Measurements from ENCODE around the gene NANS.
A peak's percentile ranks its signal among the peaks of the same experiment; 100 is the strongest.

Gene NANS

GRCh38 chr9:98039607-98040017 is 16.9 kb upstream of the NANS start:
- DNase-seq: no peak

GRCh38 chr9:98040212-98040611 is 16.3 kb upstream of the NANS start:
- DNase-seq: no peak

- no peak for DNase-seq
Observed at GRCh38 chr9:98043915-98044314, 12.6 kb upstream of the NANS start.

DNA sequence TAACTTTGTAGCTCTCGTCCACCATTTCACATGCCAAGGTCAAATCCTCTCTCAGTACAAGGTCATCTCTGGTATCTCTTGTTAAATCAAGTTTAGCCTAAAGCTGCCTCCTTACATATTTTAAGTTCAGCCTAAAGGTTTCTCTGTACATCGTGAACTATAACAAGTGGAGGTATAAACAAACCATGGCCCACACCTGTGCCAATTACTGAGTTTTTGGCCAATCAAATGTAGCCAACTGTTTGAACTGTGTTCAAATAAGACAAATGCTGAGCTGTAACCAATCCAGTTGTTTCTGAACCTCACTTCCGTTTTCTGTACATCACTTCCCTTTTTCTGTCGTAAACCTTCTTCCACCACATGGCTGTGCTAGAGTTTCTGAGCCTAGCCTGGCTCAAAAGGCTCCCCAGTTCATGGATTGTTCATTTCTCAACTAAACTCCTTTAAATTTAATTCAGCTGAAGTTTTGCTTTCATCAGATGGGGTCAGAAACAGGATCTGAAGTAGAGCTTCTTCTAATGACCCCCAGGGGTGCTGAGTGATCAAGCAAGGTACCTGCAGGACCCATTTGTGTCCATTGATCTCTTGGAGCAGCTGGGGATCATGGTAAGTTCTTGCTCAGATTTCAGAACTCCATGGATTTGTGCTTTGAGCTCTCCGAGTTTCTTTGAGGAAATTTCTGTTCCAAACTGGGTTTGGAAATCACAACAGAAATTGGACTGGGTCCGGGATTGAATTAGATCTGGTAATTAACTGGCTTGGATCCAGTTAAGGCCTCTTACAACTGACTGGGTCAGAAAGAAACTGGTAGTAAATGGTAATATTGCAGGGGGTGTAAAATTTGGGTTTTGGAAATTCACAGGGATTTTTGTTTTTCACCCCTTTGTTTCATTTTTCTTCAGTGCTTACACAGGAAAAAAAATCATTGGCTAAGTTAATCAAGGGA is 11.0 kb upstream of the NANS start:
- no peak for DNase-seq

DNA sequence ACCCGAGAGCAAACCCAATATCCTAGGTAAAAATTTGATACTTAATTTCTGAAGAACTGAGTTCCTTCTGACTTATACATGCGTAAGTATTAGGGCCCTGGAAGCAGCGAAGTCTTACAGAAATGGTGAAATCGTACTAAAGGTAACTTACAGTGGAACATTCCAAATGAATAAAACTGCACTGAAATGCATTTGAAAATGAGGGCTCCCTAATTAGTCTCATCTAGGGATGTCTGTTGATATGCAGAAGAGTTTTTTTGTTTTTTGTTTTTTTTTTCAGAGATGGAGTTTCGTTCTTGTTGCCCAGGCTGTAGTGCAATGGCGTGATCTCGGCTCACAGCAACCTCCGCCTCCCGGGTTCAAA is 10.4 kb upstream of the NANS start:
- DNase-seq: no peak

DNA sequence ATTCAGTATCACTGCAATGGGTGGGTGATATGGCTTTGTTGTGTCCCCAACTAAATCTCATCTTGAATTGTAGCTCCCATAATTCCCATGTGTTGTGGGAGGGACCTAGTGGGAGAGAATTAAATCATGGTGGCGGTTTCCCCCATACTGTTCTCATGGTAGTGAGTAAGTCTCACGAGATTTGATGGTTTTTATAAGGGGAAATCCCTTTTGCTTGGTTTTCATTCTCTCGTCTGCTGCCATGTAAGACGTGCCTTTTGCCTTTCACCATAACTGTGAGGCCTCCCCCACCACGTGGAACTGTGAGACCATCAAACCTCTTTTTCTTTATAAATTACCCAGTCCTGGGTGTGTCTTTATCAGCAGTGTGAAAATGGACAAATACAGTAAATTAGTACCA is 9.5 kb upstream of the NANS start:
- DNase-seq: no peak

DNA sequence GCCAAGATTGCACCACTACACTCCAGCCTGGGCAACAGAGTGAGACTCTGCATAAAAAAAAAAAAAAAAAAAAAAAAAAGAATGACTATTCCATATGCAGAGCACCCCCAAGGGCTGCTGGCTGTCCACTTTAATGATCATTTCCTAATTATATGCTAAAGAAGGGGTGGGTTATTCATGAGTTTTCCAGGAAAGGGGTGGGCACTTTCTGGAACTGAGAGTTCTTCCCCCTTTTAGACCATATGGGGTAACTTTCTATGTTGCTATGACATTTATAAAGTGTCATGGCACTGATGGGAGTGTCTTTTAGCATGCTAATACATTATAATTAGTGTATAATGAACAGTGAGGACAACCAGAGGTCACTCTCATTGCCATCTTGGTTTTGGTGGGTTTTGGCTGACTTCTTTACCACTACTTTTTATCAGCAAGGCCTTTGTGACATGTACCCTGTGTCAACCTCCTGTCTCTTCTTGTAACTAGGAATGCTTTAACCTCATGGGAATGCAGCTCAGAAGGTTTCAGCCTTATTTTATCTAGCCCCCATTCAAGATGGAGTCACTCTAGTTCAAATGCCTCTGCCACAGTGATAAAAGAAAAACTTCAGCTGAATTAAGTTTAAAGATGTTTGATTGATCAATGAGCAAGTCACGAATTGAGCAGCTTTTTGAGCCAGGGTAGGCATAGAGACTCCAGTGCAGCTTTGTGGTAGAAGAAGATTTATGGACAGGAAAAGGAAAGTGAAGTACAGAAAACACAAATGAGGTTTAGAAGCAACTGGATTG is 7.1 kb upstream of the NANS start:
- DNase-seq: no peak

- no peak for DNase-seq
Observed at GRCh38 chr9:98050351-98050750, 6.2 kb upstream of the NANS start.

DNA sequence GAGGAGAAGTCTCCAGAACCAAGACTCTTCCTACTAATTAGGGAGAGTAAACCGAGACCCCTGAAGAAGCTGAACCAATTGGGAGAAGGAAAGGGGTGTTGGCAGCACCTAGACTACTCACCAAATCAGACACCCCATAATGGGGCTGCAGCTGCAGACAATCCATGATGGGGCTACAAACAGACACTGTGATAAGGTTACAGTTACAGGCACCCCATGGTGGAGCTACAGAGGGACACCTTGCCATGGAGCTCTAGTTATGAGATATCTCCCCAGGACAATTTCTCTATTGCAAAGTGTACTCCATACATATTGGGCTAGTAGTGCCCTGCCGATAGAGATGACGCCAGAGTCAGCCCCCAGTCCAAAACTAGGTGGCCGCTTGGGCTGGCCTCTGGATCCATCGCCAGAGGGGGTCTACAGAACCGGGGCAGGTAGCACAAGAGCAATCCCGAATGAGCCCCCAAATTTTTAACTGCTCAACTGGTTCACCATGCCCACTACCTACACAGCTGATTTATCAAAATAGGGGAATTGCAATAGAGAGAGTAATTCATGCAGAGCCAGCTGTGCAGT is 2.1 kb upstream of the NANS start:
- DNase-seq: no peak

- no peak for DNase-seq
Observed at GRCh38 chr9:98057138-98057799, 737 bp downstream of the NANS start.

DNA sequence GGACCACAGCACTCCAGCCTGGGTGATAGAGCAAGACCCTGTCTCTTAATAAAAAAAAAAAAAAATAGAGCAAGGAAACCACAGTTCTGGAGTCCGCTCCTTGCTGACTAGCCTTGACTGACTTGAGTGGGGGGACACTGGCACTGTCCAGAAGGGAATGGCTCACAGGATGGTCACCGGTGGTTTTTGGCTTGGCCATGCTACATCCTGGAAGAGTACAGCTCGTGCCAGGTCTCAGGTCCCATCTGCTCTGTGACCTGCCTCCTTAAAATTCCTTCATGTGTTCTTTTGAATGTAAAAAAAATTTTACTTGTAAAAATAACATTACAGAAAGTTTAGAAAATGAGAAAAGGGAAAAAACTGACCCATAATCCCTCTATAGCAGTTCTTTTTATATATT is 5.6 kb downstream of the NANS start:
- DNase-seq: no peak

- no peak for DNase-seq
Observed at GRCh38 chr9:98064623-98065392, 8.3 kb downstream of the NANS start.

DNA sequence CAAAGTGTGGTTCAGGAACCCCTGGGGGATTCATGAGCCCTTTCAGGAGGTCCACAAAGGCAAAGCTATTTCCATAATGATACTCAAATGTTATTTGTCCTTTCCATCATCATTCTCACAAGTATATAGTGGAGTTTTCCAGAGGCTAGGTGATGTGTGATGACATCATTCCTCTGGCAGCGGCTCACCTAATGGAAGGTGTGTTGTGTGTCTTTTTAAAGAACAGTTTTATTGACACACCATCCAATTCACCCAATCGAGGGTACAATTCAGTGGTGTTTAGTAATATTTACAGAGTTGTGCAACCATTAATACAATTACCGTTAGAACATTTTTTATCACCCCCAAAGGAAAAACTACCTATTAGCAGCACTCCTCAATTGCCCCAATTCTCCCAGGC is 9.7 kb downstream of the NANS start:
- DNase-seq: no peak

GRCh38 chr9:98067184-98067583 is 10.7 kb downstream of the NANS start:
- peak; percentile 6 for DNase-seq

- DNase-seq: no peak
Observed at GRCh38 chr9:98069551-98069950, 13.0 kb downstream of the NANS start.

DNA sequence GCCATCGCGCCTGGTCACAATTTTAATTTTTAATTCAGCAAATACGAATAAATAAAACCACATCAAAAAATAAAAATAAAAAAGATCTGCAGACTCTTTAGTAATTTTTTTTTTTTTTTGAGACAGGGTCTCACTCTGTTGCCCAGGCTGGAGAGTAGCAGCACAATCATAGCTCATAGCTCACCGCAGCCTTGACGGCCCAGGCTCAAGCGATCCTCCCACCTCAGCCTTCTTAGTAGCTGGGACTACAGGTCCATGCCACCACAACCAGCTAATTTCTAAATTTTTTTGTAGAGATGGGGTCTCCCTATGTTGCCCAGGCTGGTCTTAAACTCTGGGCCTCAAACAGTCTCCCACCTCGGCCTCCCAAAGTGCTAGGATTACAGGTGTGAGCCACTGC is 14.2 kb downstream of the NANS start:
- DNase-seq: no peak

DNA sequence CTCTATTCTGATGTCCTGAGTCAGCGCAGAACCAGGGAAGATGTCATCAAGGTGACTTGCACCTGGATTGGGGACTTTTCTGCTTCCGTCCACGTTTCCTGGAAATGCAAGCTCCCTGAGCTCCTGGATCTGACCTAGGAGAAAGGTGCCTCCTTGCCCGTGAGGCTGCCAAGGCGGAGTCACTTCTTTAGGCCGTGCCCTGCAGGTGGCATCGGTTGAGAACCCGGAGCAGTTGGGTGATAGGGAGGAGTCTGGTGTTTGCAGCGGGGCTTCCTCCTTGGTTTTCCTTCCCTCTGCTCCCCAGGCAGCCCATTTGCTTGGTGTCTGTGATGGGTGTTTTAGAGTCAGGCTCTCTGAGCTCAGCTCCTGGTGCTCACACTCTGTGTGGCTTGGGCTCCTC is 15.2 kb downstream of the NANS start:
- DNase-seq: no peak

- DNase-seq: no peak
Observed at GRCh38 chr9:98074115-98074990, 17.8 kb downstream of the NANS start.

DNA sequence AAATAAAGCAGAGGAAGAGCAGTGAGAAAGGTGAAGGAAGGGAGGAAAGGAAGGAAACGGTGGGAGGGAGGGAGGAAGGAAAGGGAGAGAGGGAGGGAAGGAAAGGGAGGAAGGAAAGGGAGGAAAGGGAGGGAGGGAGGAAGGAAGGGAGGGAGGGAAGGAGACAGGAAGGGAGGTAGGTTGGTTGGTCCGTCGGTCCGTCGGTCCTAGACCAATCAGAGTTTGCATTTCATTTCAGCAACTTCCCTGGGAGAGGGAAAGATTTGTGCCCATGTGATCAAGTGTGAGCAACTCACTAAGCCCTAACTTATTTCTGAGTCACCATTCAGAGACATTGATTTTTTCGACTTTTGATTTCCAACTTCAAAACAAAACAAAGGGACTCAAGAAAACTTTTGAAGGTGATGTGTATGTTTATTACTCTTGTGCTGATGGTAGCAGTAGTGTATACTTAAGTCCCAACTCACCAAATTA is 18.8 kb downstream of the NANS start:
- no peak for DNase-seq

DNA sequence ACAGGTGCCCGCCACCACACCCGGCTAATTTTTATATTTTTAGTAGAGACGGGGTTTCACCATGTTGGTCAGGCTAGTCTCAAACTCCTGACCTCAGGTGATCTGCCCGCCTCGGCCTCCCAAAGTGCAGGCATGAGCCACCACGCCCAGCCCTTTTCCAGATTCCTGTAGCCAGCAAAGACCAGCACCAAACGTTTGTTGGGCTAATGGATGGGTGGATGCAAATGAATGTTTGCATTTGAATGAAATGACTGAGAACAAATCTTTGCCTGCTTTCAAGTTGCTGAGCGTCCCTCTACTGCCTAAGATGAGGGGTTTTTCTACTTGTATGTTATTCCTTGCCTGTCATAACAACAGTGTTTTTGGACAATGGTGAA is 20.0 kb downstream of the NANS start:
- peak; percentile 16 for DNase-seq

DNA sequence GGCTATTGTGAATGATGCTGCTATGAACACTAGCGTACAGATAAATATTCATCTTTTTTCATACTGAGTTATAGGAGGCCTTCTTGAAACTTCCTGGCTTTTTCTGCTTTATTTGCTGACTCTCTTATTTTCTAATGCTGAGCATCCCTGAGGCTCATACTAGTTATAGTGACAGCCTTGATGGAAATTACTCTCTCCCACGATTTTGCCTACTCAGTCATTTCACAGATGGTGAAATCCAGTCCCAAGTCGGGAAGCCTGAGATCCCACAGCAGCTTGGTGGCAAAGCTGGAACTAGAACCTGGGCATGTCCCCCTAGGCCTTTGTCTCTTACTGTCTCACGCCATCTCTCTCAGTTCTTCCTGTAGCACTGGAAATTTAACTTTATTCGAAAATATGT is 22.4 kb downstream of the NANS start:
- no peak for DNase-seq

Measured in NCI-H526 treated with DMSO at 0.1 percent for 48 hours (cell line).